SK-N-SH (cell line): Measurements from ENCODE around the gene OLFM4. TPM values are rescaled to one million over a fixed set of nuclear protein-coding genes. Genes with fewer than 3 reads are reported as not detected.

ENCODE experiments used
- CTCF ChIA-PET: fragments of 300-600, 350-600 bp; formaldehyde crosslinking; extraction: SDS; loops from one replicate; lab custom pipeline; 2021; lab: Yijun Ruan, JAX
- POLR2A ChIA-PET: fragments of 350-600 bp; sonication (Branson Sonifier 250); formaldehyde crosslinking; extraction: SDS; loops from one replicate; lab custom pipeline; 2020; ENCODE audit warnings: antibody characterized with exemption, inconsistent platforms; lab: Yijun Ruan, JAX
- DNase-seq: peaks from one replicate; pipeline ENCODE4 v3.0.0; 2012
- H2AFZ ChIP-seq: fragments of 200-600 bp; sonication (generic); 2 replicates; pipeline ENCODE4 v1.8.1; 2016; ENCODE audit warnings: antibody characterized with exemption, mild to moderate bottlenecking, low read depth
- H3F3A ChIP-seq: fragments of 200-600 bp; sonication (generic); replicated peaks from 2 replicates; pipeline ENCODE3; 2016; ENCODE audit warnings: antibody characterized with exemption, mild to moderate bottlenecking; ENCODE audit not compliant: insufficient read depth
- H3K27ac ChIP-seq, 2 experiments: fragments of 200-500 bp in 1 of 2; fragments of 200-600 bp in 1 of 2; sonication (Bioruptor generic) in 1 of 2; sonication (generic), shearing (Covaris generic) in 1 of 2; 2 replicates each; pipeline versions ENCODE4 v1.5.1 to v1.6.1; 2014 to 2016; ENCODE audit warnings: low read depth in 2 of 2, inconsistent platforms in 1 of 2, low read length in 1 of 2, mild to moderate bottlenecking in 1 of 2, mixed read lengths in 1 of 2
- H3K27me3 ChIP-seq: fragments of 200-600 bp; sonication (generic), shearing (Covaris generic); 2 replicates; pipeline ENCODE4 v1.6.1; 2016; ENCODE audit warnings: mixed run types; ENCODE audit not compliant: insufficient read depth
- H3K36me3 ChIP-seq, 2 experiments: fragments of 200-500 bp in 1 of 2; fragments of 200-600 bp in 1 of 2; sonication (Bioruptor generic) in 1 of 2; sonication (generic) in 1 of 2; replicated peaks in 1 of 2; 2 replicates each; pipeline versions ENCODE3 to v1.5.1; 2014 to 2016; ENCODE audit warnings: low read length in 1 of 2, mild to moderate bottlenecking in 1 of 2; ENCODE audit not compliant: insufficient read depth in 2 of 2, control insufficient read depth in 1 of 2
- H3K4me1 ChIP-seq, 2 experiments: fragments of 200-500 bp in 1 of 2; fragments of 200-600 bp in 1 of 2; sonication (Bioruptor generic) in 1 of 2; sonication (generic), shearing (Covaris generic) in 1 of 2; 2 replicates each; pipeline versions ENCODE4 v1.5.1 to v1.6.1; 2014 to 2016; ENCODE audit warnings: low read depth in 1 of 2, low read length in 1 of 2, mixed run types in 1 of 2; ENCODE audit not compliant: insufficient read depth in 2 of 2, control insufficient read depth in 1 of 2
- H3K4me2 ChIP-seq: fragments of 200-600 bp; sonication (generic), shearing (Covaris generic); 2 replicates; pipeline ENCODE4 v1.6.1; 2017; ENCODE audit warnings: mixed run types
- H3K4me3 ChIP-seq, 2 experiments: fragments of 200-500 bp in 1 of 2; fragments of 200-600 bp in 1 of 2; sonication (Bioruptor generic) in 1 of 2; sonication (generic), shearing (Covaris generic) in 1 of 2; 2 replicates each; pipeline versions ENCODE4 v1.5.1 to v1.8.1; 2014 to 2016; ENCODE audit warnings: low read depth in 2 of 2, inconsistent platforms in 1 of 2, low read length in 1 of 2, mild to moderate bottlenecking in 1 of 2, mixed read lengths in 1 of 2, moderate library complexity in 1 of 2
- H3K79me2 ChIP-seq: fragments of 200-600 bp; sonication (generic); 2 replicates; pipeline ENCODE4 v1.8.1; 2017; ENCODE audit warnings: mild to moderate bottlenecking; ENCODE audit not compliant: insufficient read depth
- H3K9ac ChIP-seq: fragments of 200-600 bp; sonication (generic); 2 replicates; pipeline ENCODE4 v1.6.1; 2017; ENCODE audit warnings: mixed run types
- H3K9me2 ChIP-seq: fragments of 200-600 bp; sonication (generic); 2 replicates; pipeline ENCODE4 v1.6.1; 2017; ENCODE audit warnings: mixed run types
- H3K9me3 ChIP-seq: fragments of 200-600 bp; sonication (generic); 2 replicates; pipeline ENCODE4 v1.6.1; 2017; ENCODE audit warnings: mixed run types, mild to moderate bottlenecking, moderate library complexity
- H4K20me1 ChIP-seq: fragments of 200-600 bp; sonication (generic); 2 replicates; pipeline ENCODE4 v1.6.1; 2017; ENCODE audit warnings: mild to moderate bottlenecking, mixed run types; ENCODE audit not compliant: insufficient read depth
- CHD2 ChIP-seq: fragments of 150-350 bp; IDR thresholded peaks from 2 replicates; pipeline ENCODE4 v1.6.1; 2018; ENCODE audit warnings: low read length; ENCODE audit not compliant: partially characterized antibody
- EP300 ChIP-seq, 2 experiments: IDR thresholded peaks; 2 replicates each; pipeline versions ENCODE4 v1.4.0 to v1.6.1; 2012; ENCODE audit warnings: borderline replicate concordance in 1 of 2, low read depth in 1 of 2, low read length in 1 of 2
- FOXM1 ChIP-seq: IDR thresholded peaks from 2 replicates; pipeline ENCODE4 v1.4.0; 2012; ENCODE audit warnings: low read depth, mild to moderate bottlenecking
- GATA2 ChIP-seq: sonication (generic); formaldehyde crosslinking; IDR thresholded peaks from 2 replicates; pipeline ENCODE4 v1.5.0; 2020; ENCODE audit warnings: mild to moderate bottlenecking, missing genetic modification reagents
- RCOR1 ChIP-seq: fragments of 150-350 bp; IDR thresholded peaks from 2 replicates; pipeline ENCODE4 v1.6.1; 2017; ENCODE audit warnings: antibody characterized with exemption, low read length
- REST ChIP-seq: IDR thresholded peaks from 2 replicates; pipeline ENCODE4 v1.6.1; 2012; ENCODE audit warnings: mild to moderate bottlenecking, low read depth, low read length, moderate library complexity
- TAF1 ChIP-seq: IDR thresholded peaks from 2 replicates; pipeline ENCODE4 v1.6.1; 2012; ENCODE audit warnings: low read depth, mild to moderate bottlenecking, low read length, moderate library complexity, borderline replicate concordance
- USF1 ChIP-seq: IDR thresholded peaks from 2 replicates; pipeline ENCODE4 v1.4.0; 2012; ENCODE audit warnings: low read depth, borderline replicate concordance
- WGBS: methylation state at CpG from one replicate; pipeline ENCODE4 v1.1.6; 2017; ENCODE audit warnings: low lambda C conversion rate; 5-methylcytosine and 5-hydroxymethylcytosine counted together
- polyA plus RNA-seq, 3 experiments: library from polyadenylated mRNA; depleted of rRNA; stranded (reverse); fragments of >200 nt; gene quantifications; 2 replicates each; pipeline ENCODE4 v1.2.3, GENCODE V29; 2012
- TF ChIP-seq, protein P1 (sequence below): fragments of 150-350 bp; IDR thresholded peaks from 2 replicates; pipeline ENCODE4 v1.6.1; 2016; ENCODE audit warnings: mild to moderate bottlenecking, low read depth, low read length

The OLFM4 gene
- polyA plus RNA-seq, 1 of the 3 experiments (the other 2 are of a cell fraction) = not detected

DNA sequence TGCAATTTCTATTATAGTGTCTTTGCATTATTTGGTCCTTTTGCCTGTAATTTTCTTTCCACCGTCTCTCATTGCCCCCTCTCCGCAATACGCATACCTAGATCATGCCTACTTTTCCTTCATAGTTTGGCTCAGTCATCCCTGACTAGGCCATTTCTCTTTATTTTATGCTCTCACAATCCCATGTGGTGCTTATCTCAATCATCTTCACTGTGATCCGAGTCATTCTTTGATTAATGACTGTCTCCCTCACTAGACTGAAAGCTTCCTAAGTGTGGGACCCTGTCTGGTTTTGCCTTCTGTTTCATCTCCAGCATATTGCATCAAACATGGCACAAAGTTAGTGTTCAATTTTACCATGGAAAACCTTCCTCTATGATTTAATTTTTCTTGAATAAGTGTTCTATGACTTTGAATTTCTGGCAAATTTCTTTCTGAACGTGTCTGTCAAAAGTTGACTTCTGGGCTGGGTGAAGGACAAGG is 43.7 kb upstream of the OLFM4 start:
- Histone ChIP-seq H3K9me3 (no peaks in the 10 kb centered on the region), H3K9ac (no peak overlapping the region), H3K79me2 (no peaks in the 10 kb centered on the region), H3K36me3 (no peaks in the 10 kb centered on the region), H3F3A (peaks cover 8% of the 10 kb centered on the region)
- DNase-seq = peak; percentile 20
- WGBS = 56% methylated on average over 5 of the region's 5 CpGs
- CTCF ChIA-PET = interaction anchor here (1.0 to 1.9 kb wide), 2 partner anchors 17 to 135 kb away, joined by 4 to 5 read pairs; no protein-coding TSS in a partner anchor
- no peak for TF ChIP-seq TAF1
- no peak for TF ChIP-seq EP300 (IDR thresholded peaks at IDR 0.05; ENCODE audit: borderline replicate concordance in 1 of 2, low read depth in 1 of 2, low read length in 1 of 2)
- no peak for TF ChIP-seq FOXM1
- TF ChIP-seq REST = no peak
- 0 out of 2 replicates have a peak, but pooled peaks have one; percentile 23 for TF ChIP-seq GATA2 (CRISPR knock-in tag)
- TF ChIP-seq, protein P1, sequence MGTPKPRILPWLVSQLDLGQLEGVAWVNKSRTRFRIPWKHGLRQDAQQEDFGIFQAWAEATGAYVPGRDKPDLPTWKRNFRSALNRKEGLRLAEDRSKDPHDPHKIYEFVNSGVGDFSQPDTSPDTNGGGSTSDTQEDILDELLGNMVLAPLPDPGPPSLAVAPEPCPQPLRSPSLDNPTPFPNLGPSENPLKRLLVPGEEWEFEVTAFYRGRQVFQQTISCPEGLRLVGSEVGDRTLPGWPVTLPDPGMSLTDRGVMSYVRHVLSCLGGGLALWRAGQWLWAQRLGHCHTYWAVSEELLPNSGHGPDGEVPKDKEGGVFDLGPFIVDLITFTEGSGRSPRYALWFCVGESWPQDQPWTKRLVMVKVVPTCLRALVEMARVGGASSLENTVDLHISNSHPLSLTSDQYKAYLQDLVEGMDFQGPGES = no peak
- TF ChIP-seq, all 33 proteins: peak for 1
- Histone ChIP-seq H3K9me2 (no peaks in the 10 kb centered on the region), H3K4me2 (no peak overlapping the region), H3K27ac (peak overlapping the region in 1 of 2 experiments; percentile 35; a peak in 2 of 4 replicates), H3K27me3 (no peaks in the 10 kb centered on the region), H2AFZ (no peak overlapping the region), H3K4me1 (no peaks in the 10 kb centered on the region; a peak in 1 of 4 replicates), H4K20me1 (no peaks in the 10 kb centered on the region), H3K4me3 (no peak overlapping the region)
- POLR2A ChIA-PET = no interaction called here

DNA sequence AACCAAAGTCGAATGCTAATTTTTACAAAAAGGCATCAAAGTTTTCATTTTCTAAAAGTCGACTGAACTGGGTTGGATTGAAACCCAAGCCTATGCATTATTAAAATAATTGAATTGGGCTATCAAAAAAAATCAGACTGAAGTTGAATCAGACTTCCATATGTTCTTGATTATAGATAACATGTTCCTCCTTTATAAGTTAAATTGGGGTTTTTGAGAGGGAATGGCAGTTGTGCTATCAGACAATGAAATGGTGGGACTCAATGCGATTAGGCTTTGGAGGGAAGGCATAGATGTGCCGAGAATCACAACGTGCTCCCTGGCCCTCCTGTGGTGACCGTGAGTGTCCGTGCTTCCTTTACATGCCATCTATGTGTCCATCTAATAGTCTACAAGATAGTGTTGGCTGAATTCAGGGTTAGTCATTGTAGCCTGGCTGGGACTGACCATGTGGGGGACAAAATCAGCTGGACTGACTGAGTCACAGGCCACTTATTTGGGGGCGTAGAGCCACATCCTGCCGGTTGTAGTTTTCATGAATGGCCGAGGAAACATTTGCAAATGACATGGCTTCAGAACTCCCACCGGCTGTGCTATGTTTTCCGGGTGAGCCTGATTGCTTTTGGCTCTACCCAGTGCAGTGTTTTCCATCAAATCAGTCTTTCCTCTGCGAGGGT is 37.1 kb upstream of the OLFM4 start:
- Histone ChIP-seq H3K9ac (no peak overlapping the region), H4K20me1 (no peaks in the 10 kb centered on the region), H3F3A (no peaks in the 10 kb centered on the region), H2AFZ (no peak overlapping the region), H3K27ac (peak overlapping the region in 1 of 2 experiments; percentile 73; a peak in 1 of 4 replicates), H3K4me1 (peaks cover 0 to 12% of the 10 kb centered on the region in 2 experiments; a peak in 2 of 4 replicates), H3K79me2 (no peaks in the 10 kb centered on the region), H3K4me2 (no peak overlapping the region), H3K4me3 (no peak overlapping the region), H3K27me3 (no peaks in the 10 kb centered on the region), H3K9me3 (no peaks in the 10 kb centered on the region), H3K9me2 (no peaks in the 10 kb centered on the region), H3K36me3 (no peaks in the 10 kb centered on the region)
- CTCF ChIA-PET = interaction anchor here (1.0 to 3.6 kb wide), 3 partner anchors 10 to 223 kb away, joined by 3 to 17 read pairs (median 3); no protein-coding TSS in a partner anchor
- POLR2A ChIA-PET = no interaction called here
- DNase-seq = peak; percentile 23
- WGBS = 41% methylated on average over 13 of the region's 13 CpGs
- TF ChIP-seq CHD2 (no peak), RCOR1 (peak; percentile 37; the same call in 1 of the 2 replicates), EP300 (IDR thresholded peaks at IDR 0.05; ENCODE audit: borderline replicate concordance in 1 of 2, low read depth in 1 of 2, low read length in 1 of 2) (peak in 1 of 2 experiments; percentile 57; a peak in 2 of 4 replicates), USF1 (no peak)
